22Rv1 (cell line): ENCODE data around the gene EID1.

Experiments used
- CTCF ChIP-seq: fragments of 450-650 bp; IDR thresholded peaks from 2 replicates; pipeline ENCODE4 v1.5.1; 2017; ENCODE audit warnings: mild to moderate bottlenecking
- ZFX ChIP-seq: fragments of 450-650 bp; IDR thresholded peaks from 2 replicates; pipeline ENCODE4 v1.6.1; 2017; ENCODE audit warnings: antibody characterized with exemption, borderline replicate concordance

GRCh38 chr15:48888836-48889235, 10.9 kb downstream of the EID1 start:
- TF ChIP-seq CTCF (no peak), ZFX (no peak)
